Left forelimb (tissue), 1 donor: ENCODE measurements around the gene ST3GAL5.
A peak's percentile ranks its signal among the peaks of the same experiment; 100 is the strongest.

Experiments
- DNase-seq: peaks from one replicate; pipeline ENCODE4 v3.0.0-alpha.2; 2018; ENCODE audit warnings: low spot score

The ST3GAL5 gene

DNA sequence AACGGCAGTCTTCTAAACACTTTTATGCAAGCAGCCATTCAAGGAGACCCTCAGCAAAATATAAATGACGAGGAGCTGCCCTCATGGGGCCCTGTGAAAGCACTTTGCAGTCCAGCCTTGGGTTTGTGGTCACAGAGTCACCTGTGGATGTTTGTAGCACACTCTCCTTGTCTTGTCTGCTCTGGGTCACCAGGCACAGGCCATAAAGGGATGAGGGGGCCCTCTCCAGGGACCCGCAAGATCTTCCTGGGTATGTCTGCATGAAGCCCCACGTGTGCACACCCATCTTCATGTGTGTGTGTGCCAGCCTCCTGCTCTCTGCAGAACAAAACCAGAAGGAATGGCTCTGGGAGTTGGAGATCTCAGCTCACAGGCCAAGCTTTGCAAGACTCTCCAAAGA is 98.8 kb downstream of the ST3GAL5 start:
- no peak for DNase-seq

GRCh38 chr2:85789271-85789670 is 99.5 kb downstream of the ST3GAL5 start:
- peak; percentile 48 for DNase-seq

DNA sequence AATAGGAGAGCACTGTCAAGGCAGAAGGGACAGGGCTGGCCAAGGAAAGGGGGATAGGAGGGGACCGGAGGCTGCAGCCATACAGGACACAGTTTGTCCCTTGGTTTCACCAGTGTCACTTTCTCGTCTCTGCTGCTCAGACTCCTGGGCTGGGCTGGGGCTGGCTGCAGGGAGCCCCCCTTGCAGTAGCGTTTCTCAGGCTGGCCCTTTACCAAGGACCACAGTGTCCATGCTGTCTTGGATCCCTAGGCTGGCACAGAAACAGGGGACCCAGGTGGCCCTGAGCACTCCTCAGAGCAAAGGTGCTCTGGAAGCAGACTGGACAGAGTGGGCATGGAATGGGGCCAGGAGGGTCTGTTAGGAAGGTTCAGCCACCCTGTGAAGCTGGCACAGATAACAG is 100.2 kb downstream of the ST3GAL5 start:
- DNase-seq, result peak; percentile 37

GRCh38 chr2:85787981-85788340 is 100.8 kb downstream of the ST3GAL5 start:
- DNase-seq, result no peak

DNA sequence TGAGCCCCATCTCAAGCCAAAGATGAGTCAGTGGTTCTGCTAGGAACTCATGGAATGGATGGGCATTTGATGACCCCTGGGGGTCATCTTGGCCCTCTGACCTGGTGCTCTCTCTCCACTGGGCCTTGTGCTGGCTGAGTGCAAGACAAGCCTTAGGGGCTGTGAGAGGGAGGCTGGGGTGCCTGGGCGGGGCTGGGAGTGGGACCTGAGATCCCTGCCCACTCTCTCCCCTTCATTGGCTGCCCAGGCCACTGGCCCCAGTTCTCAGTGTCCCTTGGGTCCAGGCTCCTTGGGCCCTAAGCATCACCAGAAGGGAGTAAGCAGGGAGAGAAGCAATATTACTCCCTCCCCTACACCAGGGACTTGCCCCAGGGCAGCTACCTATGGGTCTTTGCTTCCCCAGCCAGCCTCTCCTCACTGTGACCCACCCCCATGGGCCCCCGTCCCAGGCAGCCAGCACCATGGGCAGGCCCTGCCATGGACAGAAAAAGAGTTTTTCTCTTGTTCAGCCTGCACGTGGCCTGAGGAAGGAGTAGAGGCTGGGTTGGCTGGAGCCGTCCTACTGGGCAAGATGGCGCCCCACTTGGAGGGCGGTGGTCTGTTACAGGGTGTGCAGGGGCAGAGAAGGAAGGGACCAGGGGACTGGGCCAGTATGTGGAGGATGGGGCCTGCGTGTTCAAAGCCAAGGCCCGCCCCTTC is 101.4 kb downstream of the ST3GAL5 start:
- no peak for DNase-seq
